NCI-H146 (cell line): ENCODE measurements around the gene HLTF.

Experiments used
- DNase-seq: peaks from one replicate; lab custom pipeline; 2025; lab: John Stamatoyannopoulos, UW

HLTF gene

DNA sequence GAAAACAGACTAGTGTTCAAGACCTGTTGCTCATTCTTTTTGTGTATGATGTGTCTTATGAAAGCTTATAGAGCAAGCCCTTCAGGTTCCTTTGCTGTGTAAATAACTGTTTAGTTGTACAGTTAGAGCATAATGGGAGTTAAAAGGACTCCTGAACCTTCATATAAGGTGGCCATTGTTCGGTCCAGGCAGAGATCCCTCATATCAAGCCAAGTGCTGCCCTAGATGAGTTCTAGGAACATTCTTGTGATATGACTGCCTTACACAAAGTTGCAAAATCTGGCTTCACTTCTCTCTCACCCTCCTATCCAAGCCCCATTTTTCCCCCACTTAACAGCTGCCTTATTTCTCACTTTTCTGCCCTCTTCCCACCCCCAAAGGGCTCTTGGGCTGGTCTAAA, 68.1 kb downstream of the HLTF start:
- no peak for DNase-seq

GRCh38 chr3:149016669-149017541, 69.4 kb downstream of the HLTF start:
- no peak for DNase-seq

- no peak for DNase-seq
Measured at GRCh38 chr3:149016242-149016641, 70.1 kb downstream of the HLTF start.

GRCh38 chr3:149015393-149015792, 70.9 kb downstream of the HLTF start:
- no peak for DNase-seq

- no peak for DNase-seq
Measured at GRCh38 chr3:149013726-149014125, 72.6 kb downstream of the HLTF start.

DNA sequence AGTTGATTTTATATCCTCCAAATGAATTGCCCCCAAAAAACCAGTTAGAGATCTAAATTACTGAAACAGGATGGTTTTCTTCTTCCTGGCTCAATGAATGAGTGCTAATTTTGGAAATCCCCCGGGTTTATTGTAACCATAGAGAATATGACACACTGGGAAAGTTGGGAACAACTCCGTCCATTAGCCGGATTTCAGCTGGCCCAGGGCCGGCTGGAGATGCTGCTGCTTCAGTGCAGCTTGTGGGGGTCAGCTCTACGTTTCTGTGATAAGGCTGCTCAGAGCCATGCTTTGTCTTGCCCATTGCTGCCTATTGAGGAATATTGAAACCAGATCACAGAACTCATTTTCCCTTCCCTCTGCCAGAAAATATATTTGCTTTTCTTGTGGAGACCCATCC, 74.7 kb downstream of the HLTF start:
- DNase-seq: no peak

DNA sequence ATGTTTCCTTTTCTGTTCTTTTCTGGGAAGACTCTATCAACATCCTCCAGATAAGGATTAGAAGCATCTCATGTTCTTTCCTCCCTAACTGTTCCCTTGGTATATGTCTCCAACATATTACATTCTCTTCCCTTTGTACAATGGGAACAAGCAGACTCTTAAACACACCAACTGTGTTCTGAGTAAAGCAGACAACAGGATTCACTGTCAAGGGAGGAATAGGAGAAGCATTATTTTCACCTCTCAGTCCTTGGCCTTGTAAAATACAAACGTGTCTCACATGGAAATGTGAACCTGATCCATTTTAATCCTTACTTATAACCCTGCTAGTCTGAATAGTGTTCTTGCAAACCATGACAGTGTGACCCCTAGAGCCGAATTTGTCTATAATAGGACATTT, 75.4 kb downstream of the HLTF start:
- no peak for DNase-seq

DNA sequence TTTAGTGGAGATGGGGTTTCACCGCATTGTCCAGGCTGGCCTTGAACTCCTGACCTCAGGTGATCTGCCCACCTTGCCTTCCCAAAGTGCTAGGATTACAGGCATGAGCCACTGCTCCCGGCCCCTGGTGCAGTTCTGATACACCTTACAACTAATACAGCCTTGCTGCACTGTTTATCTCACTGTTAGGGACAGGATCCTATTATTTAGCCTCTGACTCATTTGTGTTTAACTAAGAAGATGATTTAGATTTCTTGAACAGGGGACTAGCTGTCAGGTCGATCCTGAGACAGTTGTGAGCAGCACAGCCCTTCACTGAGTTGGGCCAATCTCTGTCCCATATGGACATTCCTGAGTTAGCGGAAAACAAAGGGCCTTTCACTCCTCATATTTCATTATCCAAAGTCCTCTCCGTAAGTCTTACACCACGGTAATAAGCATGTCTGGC, 75.8 kb downstream of the HLTF start:
- no peak for DNase-seq

- no peak for DNase-seq
Measured at GRCh38 chr3:149009732-149010131, 76.6 kb downstream of the HLTF start.

DNA sequence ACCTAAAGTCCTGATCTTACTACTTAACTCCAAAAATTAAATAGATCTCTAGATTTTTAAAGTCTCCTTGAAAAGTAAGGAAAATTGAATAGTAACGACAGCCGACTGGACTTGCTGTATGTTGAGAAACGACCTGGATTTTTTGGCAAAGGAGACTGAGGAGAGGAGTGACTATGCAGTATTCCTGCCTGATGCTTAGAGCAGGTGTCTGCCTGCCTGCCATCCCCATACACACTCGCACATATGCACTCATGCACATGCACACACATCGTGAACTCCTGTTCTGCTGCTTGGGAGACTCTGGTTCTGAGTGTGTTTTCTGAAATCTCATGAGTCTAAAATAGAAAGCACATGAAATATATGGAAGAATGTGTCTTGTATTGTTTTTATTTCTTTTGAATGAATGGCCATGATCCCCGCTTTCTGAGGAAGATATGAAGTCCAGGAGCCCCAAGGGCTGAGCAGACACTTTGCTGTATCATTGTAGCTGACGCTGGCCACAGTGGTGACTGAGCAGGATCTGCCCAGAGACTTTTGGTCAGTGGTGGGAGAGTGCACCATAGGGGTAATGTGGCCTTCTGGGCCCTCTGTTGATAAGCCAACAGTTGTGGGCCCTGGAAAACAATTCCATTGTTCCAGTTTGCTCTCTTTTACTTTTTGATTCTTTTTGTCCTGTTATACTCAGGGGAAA, 78.6 kb downstream of the HLTF start:
- DNase-seq: no peak

DNA sequence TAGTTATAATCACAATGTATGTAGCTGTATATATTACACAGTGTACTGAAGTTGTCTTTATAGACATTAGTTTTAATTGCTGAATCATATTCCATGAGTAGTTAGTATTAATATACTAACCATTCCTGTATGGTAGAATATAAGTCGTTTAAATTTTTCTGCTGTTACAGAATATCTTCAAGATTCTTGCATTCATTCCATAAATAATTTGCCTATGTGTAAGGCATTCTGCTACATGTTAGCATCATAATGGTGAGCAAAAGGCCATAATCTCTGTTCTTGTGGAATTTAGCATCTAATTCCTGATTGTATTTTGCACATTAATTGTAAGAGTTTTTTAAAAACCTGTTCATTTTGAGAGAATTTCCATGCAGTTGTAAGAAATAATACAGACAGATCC, 80.9 kb downstream of the HLTF start:
- no peak for DNase-seq

DNA sequence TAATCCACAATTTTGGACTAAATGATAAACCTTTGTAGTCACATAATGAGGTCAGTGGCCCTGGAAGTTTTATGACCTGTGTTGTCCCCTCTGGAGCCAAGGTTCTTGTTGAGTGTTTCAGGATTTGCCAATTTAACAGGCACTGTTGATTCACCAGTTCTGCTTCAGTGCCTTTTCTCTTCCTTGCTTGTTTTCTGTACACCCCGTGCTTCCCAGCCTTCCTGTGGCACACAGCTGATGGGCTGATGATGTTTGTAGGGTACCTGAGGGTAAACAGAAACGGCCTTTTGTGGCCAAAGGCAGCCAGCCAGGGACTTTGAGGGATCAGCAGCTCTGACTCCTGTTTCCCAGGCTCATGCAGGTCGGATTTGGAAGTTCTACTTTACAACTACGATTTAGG, 81.7 kb downstream of the HLTF start:
- DNase-seq: peak; percentile 78

- peak; percentile 85 for DNase-seq
Measured at GRCh38 chr3:149003653-149004305, 82.6 kb downstream of the HLTF start.

GRCh38 chr3:149001727-149002126, 84.6 kb downstream of the HLTF start:
- DNase-seq: no peak

DNA sequence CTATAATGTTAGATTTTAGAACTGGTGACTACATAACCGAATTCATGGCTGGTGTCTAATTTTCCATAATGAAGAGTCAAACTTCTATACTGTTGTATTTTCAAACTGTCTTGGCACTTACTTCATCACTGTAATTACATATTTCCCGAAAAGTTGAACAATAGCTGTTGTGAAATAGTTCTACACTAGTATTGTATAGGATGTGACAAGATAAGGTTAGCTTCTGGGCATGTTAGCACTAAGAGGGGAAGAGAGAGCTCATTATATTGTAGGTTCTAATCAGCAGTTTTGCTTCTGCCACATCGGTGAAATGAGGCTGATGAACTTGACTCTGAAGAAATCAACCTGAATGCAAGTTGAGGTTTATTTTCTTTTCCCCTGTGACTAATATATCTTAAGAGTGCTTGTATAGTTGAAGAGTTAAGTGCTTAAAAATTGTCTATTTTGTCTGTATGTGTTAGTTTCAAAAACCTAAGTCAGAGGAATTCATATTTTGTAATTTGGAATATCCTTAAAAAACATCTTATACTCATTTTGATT, 86.1 kb downstream of the HLTF start:
- DNase-seq: no peak

GRCh38 chr3:148999806-149000205, 86.5 kb downstream of the HLTF start:
- no peak for DNase-seq

DNA sequence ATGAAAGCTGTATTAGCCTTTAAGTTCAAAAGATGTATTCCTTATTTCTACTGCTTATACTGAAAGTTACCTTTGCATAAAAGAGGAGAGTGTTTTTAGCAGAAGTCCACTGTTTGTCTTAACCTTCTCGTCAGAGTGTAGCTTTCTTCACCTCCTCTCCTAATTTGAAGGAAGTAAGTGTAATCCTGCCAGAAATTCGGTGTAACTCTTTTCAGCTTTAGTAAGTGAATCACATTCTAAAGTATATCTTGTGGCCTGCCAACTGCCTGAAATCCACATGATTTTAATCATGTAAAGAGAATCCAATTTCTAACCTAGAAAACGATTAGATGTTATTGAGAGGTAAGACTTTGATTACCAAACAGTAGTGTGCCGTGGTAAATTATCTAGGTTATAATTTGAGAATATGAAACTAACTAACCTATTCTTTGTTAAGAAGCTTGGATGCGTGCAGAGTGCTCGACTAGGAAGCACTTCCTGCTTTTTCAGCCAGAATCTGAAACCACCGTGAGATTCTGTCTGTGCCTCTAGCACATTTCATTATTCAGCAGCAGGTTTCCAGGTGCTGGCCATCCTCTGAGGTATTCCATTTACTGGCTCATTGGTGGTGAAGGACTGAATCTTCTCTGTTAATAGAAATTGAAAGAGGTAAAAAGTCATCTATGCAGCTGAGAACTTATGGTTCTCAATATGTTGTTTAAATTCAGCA, 87.5 kb downstream of the HLTF start:
- no peak for DNase-seq

- DNase-seq: no peak
Measured at GRCh38 chr3:148998297-148998696, 88.0 kb downstream of the HLTF start.

DNA sequence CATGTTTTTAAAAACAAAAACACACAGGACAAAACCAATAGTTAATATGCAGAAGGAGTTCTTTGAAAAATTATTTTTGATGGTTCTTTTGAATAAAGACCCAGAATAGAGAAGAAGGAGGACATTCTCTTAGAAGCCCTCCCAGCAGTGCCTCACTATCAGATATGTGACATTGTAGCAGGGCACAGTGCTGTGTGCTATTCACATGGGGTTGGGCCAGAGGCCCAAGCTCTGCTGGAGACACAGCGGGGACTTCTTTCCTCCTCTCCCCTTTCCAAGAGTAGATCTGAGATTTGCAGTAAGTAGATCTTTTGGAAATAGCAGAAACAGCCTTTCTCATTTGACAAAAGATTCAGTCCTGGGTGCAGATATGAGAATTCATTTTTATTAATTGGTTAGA, 88.7 kb downstream of the HLTF start:
- DNase-seq: no peak

- DNase-seq: no peak
Measured at GRCh38 chr3:148992635-148993255, 93.6 kb downstream of the HLTF start.

DNA sequence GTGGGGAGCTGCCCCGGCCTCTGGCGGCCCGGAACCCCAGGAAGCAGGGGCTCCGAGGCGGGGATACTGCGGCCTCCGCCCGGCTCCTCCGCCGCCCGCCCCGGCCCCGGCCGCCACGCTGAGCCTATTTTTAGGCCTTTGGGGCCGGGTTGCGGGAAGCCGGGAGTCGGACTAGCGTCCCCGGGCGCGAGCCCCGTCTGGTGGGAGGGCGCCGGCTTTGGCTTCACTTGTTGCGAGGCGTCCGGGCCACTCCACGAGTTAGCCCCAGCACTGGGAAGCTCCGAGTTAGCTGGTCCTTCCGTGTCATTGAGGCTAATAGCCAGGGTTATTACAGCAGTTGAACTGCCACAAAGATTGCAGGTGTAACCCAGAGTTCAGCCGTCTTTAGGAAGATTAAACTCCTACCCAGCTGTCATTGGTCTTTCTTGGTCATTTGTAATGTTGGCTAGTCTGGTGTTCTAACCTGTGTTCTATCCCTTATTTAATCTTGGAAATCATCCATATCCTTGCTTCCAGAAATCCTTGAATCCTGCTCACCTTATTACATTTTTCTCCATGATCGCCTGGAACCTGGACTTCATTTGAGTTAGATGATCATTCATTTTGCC, 94.2 kb downstream of the HLTF start:
- peak; percentile 72 for DNase-seq
